IPS-NIHi11 (cell line): ENCODE results near the gene DDHD1.
"Not testable (repeated sequence)": the region's sequence is repeated elsewhere in the genome, so short reads cannot be mapped to it uniquely, and the experiment has no call there.

ENCODE experiments used
- DNase-seq: peaks from one replicate; pipeline ENCODE4 v3.0.0; 2012; ENCODE audit warnings: mixed read lengths, low spot score

DDHD1 gene

GRCh38 chr14:53152887-53153701, at the start of gene DDHD1:
Gene DDHD1 (minus strand): TSS chr14:53153323. CDS start chr14:53153098, 225 bp downstream.
- peak; percentile 97 for DNase-seq

GRCh38 chr14:53195949-53196348, 42.8 kb upstream of the DDHD1 start:
- DNase-seq, result no peak

DNA sequence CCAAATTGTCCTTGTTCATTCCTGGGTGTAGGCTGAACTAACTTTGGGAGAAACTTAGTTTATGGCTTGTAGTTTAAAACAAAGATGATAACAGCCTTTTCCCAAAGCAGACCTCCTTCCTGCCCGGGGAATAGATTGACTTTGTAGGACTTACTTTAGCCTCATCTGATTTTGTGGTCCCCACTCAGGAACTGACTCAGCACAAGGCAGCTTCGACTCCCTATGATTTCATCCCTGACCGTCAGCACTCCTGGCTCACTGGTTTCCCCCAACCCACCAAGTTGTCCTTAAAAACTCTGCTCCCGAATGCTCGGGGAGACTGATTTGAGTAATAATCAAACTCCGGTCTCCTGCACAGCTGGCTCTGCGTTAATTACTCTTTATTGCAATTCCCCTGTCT, 40.1 kb upstream of the DDHD1 start:
- DNase-seq, result no peak

GRCh38 chr14:53192052-53192760, 39.1 kb upstream of the DDHD1 start:
- no peak for DNase-seq

DNA sequence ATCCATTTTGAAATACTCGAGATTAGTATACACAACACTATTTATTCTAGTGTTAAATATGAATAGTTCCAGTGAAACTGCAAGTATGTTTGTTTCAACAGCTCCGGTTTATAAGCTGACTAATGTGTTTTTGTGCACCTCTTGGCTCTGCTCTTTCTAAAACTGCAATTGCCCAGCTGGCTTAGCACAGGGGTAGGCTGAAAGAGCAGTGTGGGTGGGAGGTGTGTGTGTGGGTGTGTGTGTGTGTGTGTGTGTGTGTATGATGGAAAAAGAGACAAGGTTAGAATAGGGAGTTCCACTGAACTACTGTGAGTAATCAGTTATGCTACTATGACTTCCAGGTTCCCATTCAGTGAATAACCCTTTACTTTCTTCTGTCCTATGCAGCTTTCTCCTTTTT, 37.8 kb upstream of the DDHD1 start:
- no peak for DNase-seq

- DNase-seq, result no peak
These were observed 34.9 kb upstream of the DDHD1 start for GRCh38 chr14:53187921-53188463.

DNA sequence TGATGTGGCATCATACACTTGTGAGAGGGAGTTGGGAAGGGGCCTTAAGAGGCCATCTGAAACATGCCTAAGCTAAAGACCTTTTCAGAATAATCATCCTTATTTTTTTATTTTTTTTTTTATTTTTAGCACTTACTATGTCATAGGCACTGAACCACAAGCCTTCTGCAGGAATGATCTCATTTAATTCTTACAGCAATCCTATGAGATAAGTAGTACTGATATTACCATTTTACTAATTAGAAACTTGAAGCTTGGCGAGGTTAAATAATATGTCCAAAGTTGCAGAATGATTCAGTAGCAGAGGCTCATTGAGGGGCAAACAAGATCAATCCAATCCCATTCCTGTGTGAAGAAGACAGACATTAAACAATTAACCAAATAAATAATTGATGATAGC, 33.4 kb upstream of the DDHD1 start:
- DNase-seq, result no peak

GRCh38 chr14:53183611-53184010, 30.5 kb upstream of the DDHD1 start:
- DNase-seq, result no peak

GRCh38 chr14:53183056-53183455, 29.9 kb upstream of the DDHD1 start:
- DNase-seq, result no peak

GRCh38 chr14:53181463-53182081, 28.4 kb upstream of the DDHD1 start:
- not testable (repeated sequence) for DNase-seq

DNA sequence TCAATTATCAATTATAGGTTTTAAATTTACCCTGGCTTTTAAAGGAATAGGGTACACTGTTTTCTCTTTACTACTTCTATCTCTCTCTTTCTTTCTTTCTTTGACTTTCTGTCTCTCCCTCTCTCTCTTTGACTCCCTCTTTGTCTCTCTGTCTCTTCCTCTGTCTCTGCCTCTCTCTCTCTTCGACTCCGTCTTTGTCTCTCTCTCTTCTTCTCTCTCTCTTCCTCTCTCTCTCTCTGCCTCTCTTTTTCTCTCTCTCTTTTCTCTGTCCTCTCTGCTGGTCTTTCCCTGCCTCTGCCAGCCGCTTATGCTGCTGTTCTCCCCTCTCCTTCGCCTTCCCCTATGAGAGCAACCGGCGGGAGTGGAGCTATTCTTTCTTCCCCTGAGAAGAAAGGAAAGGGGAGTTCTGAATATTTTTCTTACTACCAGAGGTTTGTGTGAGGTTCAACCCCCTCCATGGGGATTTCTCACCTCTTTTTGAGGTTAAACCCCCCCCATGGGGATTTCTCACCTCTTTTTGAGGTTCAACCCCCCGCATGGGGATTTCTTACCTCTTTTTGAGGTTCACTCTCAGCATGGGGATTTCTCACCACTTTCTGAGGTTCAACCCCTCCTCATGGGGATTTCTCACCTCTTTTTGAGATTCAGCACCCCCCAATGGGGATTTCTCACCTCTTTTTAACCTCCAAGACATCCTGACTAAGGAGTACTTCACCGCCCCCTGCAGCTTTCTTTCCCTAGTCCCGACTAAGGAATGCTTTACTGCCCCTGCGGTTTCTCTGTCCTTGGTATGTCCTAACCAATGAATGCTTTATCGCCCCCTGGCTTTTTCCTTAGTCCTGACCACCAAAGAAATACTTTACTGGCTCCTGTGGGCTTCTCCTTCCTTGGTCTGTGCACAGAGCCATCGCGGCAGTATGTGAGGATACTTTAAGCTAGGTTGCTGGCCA, 27.4 kb upstream of the DDHD1 start:
- peak; percentile 17 for DNase-seq

DNA sequence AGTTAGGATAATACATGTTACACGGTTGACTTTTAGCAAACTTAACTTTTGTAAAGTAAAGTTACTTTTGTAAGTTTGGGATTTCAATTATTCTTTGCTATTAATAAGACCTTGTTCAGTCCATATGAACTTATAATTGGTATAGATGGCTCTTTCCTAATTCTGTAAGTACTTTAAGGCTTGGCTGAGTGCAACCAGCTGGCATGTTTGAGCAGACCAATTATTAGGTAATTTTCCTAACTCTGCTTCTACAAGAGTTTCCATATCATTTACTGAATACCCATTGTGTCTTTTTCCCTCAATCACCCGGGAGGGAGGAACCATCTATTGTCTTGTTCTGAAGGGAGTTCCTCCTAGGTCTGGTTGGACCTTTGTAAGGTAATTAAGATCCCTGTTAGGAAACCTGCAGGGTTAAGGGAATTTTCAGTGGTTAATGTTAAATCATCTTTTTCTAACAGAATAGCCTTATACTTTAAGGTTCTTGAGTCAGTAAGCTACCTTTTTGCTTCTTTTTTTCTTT, 26.4 kb upstream of the DDHD1 start:
- DNase-seq, result not testable (repeated sequence)

DNA sequence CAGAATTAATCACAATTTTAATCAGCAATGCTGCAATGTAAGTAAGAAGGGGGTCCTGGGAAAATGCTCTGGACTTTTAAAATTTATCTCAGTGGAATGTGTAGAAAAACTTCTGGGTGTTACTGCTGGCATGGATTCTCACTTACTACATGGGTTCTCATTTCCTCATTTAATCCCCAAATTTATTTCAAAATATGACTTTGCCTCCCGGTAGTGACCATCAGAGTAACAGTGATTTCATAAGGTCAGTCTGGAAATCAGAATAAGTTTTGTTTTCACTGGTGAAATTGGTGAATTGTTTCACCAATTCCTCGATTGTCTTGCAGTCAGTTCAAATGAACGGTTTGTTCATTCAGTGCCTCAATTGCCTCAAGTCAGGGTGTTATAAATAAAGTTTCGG, 22.3 kb upstream of the DDHD1 start:
- DNase-seq, result no peak

DNA sequence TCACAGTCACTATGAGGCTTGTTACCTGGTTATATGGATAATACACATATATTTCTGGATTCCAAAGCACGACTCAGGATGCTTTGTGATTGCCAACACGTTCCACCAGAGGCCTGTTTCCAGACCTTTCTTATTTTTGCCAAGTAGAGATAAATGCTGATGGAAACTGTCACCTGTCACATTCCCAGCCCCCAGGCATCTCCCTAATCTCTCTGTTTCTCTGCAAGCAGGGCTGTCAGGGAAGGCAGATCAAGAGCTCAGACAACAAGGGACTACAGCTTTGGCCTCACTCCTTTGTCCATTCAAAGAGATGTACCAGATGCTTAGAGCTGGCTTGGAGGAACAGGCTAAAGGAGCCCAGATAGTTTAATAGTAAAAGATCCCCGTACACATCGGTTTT, 21.8 kb upstream of the DDHD1 start:
- no peak for DNase-seq

DNA sequence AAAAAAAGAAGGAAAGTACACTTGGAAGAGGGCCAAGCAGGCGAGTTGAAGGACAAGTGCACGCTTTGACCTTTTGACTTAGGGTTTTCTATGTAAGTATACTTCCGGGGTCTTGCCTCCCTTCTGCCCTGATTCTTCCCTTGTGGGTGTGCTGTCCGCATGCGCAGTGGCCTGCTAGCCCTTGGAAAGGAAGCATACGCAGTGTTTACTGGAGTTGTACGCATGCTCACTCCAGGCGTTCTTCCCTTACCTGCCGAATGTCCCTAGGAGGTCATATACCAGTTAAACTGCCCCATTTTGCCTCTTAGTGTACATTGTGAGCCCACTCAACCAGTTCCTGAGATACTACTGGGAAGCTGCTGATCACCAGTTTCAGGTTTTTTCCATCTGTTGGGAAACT, 15.7 kb upstream of the DDHD1 start:
- DNase-seq, result no peak

GRCh38 chr14:53167602-53168328, 14.6 kb upstream of the DDHD1 start:
- DNase-seq, result no peak

DNA sequence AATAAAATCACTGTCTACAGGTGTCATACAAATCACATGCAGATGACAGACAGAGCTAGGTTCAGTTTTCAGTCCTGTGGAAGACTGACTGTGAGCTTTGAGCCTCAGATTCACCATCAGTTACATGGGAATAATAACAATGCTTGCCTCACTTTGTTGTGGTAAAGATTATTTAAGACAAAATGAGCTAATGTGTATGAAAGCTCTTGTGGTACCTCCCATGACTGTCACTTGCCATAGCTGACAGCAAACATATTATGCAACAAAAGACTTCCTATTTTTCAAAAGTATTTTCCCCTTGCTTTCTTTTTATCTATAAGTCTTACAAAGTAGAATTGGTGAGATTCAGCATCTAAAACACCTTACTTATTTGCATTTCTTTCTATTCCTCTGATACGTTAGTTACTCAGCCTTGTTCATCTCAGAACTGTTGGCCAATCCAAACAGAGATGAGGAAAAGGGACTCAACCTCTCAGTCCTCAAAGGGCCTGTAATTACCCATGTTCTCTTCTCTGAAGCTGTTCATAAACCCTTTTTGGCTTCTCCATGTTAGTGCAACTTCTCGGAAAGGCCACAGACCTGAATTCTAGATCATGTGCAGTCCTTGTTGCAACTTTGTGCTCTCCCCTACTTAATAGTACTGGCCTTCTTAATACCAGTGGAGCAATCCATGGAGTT, 8.8 kb upstream of the DDHD1 start:
- no peak for DNase-seq

DNA sequence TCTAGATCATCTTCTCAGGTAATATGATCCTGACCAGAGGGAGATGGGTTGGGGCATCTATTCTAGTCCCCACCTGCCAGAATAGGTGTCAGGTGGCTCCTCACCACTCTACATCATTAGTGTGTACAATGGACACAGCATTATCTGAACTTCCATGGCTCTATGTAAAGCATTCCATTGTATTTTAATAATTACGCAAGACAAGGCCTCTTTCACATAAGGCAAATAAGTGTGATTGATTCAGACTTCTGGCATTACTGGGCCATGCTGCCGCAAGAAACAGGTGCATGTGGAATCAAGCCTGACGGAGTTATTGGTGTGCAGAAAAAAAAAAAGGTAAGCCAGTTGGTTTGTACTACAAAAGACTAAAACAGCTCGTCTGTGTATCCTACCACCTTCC, 3.1 kb upstream of the DDHD1 start:
- DNase-seq, result no peak

- DNase-seq, result no peak
These were observed 584 bp upstream of the DDHD1 start for GRCh38 chr14:53153702-53154112.
